NCI-H2227 (cell line): ENCODE data around the gene SLC45A1.
A peak's percentile ranks its signal among the peaks of the same experiment; 100 is the strongest.

ENCODE experiments used
- DNase-seq: peaks from one replicate; lab custom pipeline; 2025; ENCODE audit not compliant: unreplicated experiment; lab: John Stamatoyannopoulos, UW

SLC45A1 gene

DNA sequence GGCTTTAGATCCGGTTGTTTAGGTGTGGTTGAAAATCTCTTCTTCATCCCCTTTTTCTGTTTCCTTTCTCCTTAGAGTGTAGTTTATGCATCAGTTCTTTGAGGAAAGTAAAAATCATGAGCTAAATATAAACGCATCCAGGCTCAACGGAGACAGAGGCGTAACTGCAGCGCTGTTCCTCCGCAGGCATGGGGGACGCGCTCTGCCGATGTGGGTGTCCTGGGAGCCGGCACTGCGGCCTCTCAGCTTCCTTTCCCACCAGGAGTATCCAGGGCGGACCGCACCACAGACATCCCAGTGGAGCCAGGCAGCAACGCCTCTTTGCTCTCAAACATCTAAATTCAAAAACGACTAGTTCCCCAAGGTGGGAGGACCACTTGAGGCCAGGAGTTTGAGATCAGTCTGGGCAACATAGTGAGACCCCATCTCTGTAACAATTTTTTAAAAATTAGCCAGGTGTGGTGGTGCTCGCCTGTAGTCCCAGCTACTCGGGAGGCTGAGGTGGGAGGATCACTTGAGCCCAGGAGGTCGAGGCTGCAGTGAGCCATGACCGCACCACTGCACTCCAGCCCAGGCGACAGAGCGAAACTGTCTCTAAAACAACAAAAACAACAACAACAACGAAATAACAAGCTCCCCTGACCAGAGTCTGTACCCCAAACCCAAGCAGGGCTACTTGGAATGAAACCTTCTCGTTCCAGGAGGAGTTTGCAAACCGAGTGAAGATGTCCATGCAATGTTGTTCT lies 16.4 kb downstream of the SLC45A1 start:
- DNase-seq: no peak

DNA sequence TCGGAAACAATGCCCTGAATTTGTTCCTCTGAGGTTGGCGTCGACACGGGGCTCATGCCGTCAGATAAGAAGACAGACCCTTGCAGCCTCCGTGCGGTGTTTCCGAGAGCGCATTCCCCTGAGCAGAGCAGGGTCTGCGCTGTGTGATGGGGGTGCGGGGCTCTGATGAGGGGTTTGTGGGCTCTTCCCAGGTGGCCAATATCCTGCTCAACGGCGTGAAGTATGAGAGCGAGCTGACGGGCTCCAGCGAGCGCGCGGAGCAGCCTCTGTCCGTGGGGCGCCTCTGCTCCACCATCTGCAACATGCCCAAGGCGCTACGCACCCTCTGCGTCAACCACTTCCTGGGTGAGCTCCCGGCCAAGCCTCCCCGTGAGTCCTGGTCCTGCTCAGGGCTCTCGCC lies 17.3 kb downstream of the SLC45A1 start:
- DNase-seq: no peak

DNA sequence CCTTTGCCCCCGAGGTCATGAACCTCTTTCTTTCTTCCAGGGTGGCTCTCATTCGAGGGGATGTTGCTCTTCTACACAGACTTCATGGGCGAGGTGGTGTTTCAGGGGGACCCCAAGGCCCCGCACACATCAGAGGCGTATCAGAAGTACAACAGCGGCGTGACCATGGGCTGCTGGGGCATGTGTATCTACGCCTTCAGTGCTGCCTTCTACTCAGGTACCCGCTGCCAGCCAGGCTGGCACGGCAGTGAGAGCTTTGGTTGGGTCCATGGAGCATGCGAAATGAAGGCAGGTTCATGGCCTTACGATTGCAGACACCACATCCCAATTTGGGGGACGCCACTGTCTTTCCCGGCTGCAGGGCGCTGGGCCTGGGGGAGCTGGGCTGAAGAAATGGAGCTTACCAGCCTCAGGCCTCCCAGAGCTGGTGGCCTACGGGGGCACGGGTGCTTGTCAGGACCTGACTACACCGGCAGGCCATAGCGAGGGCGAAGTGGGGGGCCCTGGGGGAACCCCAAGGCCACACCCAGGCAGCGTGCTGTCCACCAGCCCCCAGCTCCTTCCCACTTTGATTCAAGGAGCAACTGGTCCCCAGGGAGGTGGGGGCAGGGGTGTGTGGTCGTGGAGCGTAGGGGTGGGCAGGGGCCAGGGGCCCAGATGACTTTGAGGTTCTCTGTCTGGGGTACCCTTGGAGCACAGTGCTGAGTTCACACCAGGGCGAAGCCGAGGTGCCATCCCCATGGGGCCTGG lies 20.0 kb downstream of the SLC45A1 start:
- DNase-seq: no peak

DNA sequence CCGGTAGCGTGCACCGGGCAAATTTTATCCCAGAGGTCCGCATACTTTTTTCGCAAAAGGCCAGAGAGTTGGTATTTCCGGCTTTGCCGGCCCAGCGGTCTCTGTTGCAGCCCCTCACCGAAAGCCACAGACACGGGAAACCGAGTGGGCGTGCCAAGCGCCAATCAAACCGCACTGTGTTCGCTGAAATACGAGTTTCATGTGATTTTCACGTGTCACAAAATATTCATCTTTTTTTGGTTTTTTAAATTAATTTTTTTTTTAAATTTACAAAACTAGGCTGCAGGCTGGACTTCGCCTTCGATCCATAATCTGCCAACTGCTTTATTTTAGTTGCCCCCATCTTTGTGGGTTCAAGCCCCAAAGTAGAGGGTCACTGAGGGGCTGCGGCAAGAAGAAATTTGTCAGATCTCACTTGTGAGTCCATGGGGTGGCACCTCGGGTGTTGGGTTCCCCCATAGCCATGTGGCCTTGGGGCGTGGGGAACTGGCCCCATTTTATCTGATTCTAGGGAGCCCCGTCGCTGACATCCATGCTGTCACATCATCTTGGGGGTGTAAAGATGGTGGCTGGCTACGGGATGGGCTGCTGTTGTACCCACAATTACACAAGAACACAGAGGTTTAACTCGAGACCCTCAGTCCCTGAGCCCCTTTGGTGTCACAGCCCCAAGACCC lies 20.8 kb downstream of the SLC45A1 start:
- DNase-seq: no peak

DNA sequence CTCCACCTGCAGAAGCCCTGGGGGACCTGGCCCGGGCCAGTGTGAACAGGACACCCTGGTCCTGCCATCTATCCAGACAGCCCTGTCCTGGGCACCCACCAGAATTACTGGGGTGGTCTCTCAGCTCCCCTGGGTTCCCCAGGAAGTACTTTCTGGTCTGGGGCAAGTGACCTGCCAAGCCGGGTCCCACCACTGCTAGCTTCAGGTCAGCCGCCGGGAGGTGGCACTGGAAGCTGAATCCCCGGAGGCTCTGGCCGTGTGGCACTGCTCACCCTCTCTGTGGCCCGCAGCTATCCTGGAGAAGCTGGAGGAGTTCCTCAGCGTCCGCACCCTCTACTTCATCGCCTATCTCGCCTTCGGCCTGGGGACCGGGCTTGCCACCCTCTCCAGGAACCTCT lies 21.3 kb downstream of the SLC45A1 start:
- DNase-seq: no peak

DNA sequence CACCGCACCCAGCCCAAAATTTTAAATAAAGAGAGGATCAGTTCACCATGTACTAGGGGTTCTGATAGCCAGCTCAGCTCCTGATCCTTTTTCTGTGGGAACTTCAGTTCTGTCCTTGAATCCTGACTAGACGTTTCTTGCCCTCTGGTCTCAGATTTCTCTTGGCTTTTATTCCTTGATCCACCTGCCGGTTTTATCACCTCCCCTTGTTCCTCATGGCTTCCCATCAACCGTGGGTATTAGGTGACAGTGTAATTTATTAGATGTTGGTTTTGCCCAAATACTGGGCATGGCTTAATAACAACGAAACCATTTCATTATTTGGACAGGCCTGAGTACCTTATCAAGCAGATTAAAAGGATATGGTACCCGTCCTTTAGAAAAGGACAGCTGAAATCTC lies 22.5 kb downstream of the SLC45A1 start:
- no peak for DNase-seq

DNA sequence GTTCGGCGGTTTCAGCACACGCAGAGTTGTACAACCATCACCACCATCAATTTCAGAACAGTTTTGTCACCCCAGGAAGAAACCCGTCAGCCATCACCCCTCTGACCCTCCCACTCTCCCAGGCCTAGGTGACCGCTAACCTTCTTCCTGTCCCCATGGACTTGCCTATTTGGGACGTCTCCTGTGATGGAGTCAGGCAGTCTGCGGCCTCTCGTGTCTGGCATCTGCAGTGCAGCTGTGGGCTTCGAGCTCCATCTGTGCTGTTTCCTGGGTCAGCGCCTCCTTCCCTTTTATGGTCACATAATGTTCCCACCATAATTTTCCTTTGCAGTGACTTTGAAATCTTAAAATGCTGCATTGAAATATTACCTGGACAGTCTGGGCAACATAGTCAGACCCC lies 24.4 kb downstream of the SLC45A1 start:
- no peak for DNase-seq

DNA sequence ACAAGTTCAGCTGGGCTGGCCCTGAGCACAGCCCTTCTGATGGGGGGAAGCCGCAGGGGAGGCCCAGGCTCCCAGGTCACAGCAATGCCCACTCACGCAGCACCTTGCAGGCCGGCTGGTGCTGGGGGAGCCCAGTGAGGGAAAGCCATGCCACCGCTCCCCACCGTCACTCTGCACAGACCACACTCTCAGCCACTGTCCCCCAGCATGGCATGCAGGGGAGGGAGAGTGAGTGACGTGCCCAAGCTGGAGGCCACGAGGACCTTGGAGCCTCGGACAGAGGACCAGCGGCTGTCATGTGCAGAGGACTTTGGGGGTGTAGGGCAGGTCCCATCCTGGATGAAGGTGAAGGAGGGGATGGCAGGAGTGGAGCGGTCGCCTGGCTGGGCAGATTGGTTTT lies 25.1 kb downstream of the SLC45A1 start:
- no peak for DNase-seq

DNA sequence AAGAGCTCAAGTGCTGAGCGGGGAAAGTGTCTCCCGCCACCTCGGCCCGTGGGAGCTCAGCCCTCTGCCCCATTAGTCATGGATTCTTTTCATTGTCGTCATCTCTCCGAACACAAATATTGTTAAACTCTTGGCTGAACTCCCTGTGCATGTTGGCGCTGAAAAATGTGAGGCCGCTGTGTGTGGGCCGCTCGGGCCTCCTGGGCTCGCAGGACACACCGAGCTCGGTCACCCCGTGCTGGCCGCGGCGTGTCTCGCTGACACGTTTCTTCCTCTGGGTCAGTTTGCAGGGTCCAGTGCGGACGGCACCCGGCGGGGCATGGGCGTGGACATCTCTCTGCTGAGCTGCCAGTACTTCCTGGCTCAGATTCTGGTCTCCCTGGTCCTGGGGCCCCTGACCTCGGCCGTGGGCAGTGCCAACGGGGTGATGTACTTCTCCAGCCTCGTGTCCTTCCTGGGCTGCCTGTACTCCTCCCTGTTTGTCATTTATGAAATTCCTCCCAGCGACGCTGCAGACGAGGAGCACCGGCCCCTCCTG lies 25.6 kb downstream of the SLC45A1 start:
- no peak for DNase-seq

DNA sequence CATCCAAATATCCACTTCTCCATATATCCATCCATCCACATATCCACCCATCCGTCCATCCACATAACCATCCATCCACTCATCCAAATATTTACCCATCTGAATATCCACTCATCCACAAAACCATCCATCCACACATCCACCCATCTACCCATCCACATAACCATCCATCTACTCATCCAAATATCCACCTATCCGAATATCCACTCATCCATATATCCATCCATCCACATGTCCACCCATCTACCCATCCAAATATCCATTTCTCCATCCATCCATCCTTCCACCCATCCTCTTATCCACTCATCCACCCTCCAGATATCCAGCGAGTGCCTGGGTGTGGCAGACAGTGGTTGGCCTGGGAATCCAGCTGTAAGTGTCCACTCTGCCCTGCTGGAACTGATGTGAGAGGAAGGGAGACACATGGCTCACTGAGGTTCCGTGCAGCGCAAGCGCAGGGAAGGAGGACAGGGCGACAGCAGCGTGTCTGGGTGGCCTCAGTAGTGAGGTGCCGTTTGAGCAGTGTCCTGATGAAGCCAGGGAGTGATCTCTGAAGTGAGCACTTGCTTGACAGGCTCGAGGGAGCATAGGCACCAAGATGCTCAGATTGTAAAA lies 27.1 kb downstream of the SLC45A1 start:
- no peak for DNase-seq

DNA sequence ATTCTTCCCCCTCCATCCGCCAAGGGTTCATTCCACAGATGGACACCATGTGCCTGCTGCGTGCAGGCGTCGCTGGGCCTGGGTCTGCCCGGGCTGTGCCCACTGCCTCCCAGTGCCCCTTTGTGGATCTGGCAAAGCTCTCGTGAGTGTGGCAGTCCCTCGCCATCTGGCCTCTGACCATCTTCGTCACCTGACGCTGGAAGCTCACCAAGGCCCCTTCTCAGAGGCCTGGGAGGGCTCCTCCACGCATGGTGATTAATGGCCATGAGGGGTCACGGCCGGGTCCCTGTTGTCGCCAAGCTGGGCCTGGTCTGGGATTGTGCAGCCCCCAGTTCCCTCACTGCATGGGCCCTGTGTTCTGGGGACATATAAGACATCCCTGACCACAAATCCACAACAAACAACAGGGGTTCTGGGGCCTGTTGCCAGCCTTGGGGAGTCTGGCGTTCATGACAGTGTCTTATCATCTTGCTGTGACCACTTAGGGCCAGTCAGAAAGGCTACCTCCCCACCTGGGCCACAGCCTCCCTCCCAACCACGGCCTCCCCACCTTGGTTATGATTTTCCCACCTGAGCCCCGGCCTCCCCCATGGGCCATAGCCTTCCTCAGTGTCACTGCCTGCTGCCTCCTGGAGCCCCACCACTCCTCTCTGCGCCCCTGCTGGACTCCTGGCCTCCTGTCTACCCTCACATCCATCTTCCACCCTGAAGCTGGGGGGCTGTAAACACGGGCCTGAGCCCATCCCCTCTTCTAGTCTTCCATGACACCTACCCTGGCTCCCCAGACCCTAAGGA lies 27.9 kb downstream of the SLC45A1 start:
- DNase-seq: no peak

DNA sequence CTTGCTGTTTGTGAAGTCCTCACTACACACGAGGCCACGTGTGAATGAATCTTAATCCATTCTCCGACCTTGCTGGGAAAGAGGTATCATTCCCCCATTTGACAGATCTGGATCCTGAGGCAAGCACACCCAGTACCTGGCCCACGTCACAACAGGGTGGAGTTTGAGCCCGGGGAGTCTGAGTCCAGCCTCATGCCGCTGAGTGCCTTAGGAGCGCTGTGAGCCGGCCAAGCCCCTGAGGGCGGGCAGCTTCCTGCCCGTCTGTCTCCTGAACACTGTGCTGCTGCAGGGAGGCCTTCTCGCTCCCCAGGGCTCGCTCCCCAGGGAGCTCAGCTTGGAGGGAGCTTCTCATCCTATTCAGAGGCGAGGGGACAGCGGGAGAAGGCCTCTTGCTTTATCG lies 29.7 kb downstream of the SLC45A1 start:
- DNase-seq: no peak

DNA sequence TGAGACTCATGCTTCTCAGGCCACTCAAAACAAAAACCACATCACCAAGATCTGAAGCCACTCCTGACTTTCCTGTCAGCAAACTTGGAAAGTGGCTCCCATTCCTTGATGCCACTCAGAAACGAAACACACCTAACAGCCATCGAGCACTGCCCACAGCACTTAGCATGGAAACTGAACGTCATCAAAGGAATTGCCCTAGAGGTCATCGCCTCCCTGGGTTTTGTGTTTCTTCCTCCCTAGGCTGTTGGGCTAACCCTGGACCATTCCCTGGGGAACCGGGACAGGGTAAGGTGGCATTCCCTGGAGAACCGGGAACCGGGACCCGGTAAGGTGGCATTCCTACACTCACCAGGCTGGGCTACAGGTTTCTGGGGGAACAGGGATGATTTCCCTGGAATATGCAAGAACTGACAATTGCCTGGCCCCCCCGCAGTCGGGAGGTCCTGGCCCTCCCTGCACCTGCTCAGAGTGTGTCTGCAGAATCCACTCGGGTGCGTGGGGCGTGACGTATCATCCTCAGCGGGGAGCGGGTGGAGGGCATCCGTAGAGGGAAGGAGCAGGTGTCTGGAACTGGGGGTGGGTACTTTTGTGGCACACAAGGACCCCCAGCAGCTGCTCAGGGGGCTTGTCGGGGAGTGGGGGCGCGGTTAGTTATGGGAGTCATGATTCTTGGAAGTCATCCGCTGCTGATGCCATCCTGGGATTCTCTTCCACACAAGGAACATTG lies 30.3 kb downstream of the SLC45A1 start:
- no peak for DNase-seq

DNA sequence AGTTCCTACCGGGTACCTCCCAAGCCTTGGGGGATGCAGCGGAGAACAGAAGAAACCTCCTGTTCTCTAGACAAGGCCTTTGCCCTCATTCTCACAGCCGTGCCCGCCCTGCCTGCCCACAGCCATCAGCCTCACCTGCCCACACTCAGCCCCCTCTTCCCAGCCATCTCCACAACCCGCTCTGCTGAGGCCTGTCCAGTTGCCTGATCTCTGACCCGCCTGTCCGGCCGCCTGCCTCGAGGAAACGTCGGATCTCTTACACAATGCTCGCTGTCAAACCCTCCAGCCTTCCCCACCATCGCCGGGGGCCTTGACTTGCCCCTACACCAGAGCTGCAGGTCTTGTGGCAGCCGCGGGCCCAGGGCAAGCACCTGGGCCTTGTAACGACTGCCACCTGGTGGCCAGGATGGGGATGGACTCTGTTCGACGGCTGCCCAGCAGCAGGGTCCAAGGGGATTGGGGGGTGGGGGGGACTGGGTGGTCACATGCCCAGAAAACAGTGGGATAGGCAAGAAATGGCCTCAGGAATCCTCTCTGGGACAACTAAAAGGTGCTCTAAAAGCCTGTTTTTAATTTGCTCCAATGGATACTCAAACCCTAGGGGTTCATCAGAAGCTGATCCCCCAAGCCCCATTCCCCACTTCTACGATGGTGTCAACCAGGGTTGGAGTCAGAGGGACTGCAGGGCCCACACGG lies 31.0 kb downstream of the SLC45A1 start:
- DNase-seq: peak; percentile 78

DNA sequence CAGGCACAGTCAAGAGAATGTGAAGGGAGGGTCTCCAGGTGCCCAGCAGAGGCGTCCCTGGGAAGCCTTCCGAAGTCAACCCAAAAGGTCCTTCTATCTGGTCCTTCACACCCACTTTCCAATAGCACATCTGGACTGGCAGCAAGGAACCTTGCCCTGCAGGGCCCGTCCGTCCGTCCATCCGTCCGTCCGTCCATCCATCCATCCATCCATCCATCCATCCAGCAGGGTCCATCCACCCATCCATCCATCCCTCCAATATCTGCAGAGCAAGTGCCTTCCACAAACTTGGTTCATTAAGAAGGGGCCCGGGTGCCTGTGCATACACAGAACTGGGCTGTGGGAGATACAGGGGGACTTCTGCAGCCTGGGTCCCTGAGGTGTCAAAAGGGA lies 31.6 kb downstream of the SLC45A1 start:
- DNase-seq: no peak

DNA sequence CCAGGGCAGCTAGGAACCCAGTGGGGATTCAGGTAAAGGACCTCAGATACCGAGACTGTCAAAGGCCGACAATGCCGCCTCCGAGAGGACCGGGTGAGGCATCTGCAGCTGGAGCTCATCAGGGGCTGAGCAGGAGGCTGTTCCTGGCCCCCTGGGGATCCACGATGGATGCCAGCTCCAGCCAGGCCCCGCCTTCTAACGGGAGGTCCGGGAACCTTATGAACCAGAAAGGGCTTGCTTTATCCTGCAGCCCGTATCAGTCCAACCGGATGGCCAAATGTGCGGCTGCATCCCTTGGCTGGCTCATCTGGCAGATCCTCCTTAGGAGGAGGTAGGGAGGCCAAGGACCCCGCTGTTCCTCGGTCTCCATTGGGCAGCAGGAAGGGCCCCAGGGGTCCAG lies 32.0 kb downstream of the SLC45A1 start:
- DNase-seq: no peak

DNA sequence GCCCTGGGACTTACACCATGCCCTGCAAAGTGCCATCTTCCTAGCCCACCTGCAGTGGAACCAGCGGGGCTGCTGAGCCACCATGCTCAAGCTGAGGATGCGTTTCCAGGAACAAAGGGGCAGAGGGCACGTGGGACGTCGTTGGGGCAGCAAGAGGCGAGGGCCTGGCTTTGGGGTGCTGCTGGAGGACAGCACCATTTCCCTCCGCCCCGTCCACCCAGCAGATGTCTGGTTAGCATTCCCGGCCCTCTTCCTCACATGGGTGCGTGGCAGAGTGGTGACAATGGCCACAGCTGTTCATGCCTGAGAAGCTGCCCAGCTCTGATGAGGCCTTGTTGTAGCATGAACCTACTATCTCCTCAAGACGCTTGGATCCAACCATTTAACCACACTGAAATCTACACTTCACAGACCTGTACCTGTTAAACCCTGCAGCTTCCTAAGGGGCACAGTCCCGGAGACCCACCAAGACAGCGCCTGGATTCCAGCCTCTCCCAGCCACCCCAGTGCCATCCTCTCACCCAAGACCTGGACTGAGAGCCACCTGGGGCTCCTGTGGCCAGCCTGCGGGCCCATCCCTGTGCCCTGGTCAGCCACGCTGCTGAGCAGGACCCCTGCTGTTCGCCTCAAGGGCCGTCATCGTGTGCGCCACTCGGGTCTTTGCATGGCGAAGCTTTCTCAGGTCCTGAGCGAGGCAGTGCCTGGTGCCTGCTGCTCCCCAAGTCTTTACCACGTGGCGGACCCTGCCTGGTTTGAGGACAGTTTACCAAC lies 33.2 kb downstream of the SLC45A1 start:
- DNase-seq: no peak

DNA sequence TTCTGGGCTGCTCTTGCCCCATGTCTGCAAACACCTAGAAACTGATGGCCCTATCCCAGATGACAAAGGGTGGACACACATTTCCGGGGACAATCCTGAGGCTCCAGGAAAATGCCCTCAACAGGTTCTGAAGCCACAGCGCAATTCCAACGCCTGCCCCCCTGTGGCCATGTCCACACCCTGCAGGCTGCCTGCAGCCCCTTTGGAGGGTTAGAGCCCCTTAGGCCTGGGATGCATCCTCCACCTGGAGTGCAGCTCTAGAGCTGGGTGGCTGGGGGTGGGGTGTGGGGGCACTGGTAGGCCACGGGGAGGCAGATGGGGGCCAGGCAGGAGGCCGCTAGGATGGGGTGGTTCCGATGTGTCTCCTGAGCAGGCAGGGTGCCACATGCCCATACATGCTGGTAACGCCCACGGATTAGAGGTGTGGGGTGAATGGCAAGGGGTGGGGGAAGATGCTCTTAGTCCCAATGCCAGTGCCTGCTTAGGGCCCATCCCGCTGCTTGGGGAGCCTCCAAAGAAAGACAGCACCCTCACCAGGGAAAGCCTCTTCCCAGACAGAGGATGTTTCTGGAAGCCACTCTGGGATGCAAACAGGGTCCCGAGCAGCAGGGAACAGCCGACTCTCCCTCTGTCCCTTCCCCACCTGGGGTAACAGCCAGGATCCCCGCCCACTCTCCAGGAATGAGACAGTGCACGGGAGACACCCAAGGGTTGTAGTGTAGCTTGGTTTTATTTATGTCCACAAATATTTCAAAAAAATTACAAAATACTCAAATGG lies 34.0 kb downstream of the SLC45A1 start:
- peak; percentile 35 for DNase-seq
